Bronchial epithelial cell (primary cell): Measurements from ENCODE around the gene SLC49A4. TPM values are rescaled to one million over a fixed set of nuclear protein-coding genes. Genes with fewer than 3 reads are reported as not detected.
A peak's percentile ranks its signal among the peaks of the same experiment; 100 is the strongest.

Experiments used
- DNase-seq: peaks from one replicate; pipeline ENCODE4 v3.0.0-alpha.2; 2010; ENCODE audit warnings: low read depth
- FAIRE-seq: peaks from 2 replicates; lab custom pipeline; 2011; peaks lifted over from hg19 to GRCh38; lab: Jason Lieb, UNC
- H3K27me3 ChIP-seq: 2 replicates; pipeline ENCODE4 v1.5.1; 2011; ENCODE audit warnings: low read length; ENCODE audit not compliant: control insufficient read depth, insufficient read depth
- H3K36me3 ChIP-seq: 2 replicates; pipeline ENCODE4 v1.5.1; 2011; ENCODE audit warnings: low read length; ENCODE audit not compliant: control insufficient read depth, insufficient read depth
- H3K4me3 ChIP-seq: 2 replicates; pipeline ENCODE4 v1.5.1; 2011; ENCODE audit warnings: mild to moderate bottlenecking, low read depth, low read length, control low read depth
- total RNA-seq: library from RNA; depleted of rRNA; stranded (reverse); fragments of >200 nt; gene quantifications from 2 replicates; pipeline ENCODE4 v1.2.1, GENCODE V29; 2014
- TF ChIP-seq, protein P1 (sequence below): IDR thresholded peaks from 2 replicates; pipeline ENCODE4 v1.5.1; 2011; ENCODE audit warnings: mild to moderate bottlenecking, moderate library complexity, low read length, control low read depth, inconsistent platforms; ENCODE audit not compliant: insufficient read depth, severe bottlenecking

Gene SLC49A4
- total RNA-seq, 1 donor from 2014 or later = 21.6 TPM

DNA sequence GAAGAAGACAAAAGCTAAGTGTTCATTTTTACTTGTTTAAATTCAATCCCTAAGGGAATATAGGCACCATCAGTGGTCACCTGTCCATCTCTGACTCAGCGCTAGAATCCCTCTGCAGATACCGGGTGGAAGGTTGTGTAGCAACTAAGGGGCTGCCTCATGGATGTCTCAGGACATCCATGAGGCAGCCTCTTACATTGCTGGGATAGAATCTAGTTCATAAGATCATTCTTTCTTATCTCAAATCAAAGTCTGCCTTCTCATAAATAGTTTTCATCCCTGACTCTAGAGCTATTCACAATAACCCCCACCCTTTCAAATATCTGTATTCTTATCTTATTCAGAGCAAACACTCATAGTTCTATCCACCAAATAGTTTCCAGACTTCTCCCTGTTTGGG is 39.4 kb upstream of the SLC49A4 start:
- no peak for DNase-seq
- TF ChIP-seq, protein P1, sequence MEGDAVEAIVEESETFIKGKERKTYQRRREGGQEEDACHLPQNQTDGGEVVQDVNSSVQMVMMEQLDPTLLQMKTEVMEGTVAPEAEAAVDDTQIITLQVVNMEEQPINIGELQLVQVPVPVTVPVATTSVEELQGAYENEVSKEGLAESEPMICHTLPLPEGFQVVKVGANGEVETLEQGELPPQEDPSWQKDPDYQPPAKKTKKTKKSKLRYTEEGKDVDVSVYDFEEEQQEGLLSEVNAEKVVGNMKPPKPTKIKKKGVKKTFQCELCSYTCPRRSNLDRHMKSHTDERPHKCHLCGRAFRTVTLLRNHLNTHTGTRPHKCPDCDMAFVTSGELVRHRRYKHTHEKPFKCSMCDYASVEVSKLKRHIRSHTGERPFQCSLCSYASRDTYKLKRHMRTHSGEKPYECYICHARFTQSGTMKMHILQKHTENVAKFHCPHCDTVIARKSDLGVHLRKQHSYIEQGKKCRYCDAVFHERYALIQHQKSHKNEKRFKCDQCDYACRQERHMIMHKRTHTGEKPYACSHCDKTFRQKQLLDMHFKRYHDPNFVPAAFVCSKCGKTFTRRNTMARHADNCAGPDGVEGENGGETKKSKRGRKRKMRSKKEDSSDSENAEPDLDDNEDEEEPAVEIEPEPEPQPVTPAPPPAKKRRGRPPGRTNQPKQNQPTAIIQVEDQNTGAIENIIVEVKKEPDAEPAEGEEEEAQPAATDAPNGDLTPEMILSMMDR = no peak
- FAIRE-seq = no peak

DNA sequence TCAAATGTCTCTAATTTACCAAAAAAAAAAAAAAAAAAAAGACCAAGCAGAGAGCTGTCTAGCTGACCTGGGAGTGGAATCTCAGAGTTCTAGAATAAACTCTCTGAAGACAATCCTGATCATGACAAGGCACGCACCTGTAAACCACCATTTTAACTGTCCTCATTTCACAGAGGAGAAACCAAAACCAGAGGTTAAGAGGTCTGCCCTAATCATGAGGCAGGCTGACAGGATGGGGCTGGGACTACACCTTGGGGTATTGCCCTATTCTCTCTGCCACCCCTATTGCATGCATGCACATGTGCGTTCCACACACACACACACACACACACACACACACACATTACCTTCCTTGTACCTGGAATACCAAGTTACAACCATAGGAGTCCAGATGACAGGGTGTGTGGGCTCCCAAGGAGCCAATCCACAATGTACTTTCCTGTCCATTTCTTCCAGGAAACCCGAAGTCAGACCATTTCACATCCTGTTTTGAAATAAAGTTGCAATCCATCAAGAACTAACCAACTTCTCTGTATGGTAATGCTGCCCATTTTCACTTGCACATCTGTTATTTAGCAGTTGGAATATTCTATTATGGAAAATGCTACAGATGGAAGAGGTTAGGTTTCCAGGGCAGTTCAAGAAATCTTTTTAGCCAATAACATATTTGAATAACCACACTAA is 35.9 kb upstream of the SLC49A4 start:
- TF ChIP-seq, protein P1 = no peak
- Histone ChIP-seq H3K36me3 (peaks cover 1% of the 10 kb centered on the region), H3K4me3 (no peak overlapping the region), H3K27me3 (no peaks in the 10 kb centered on the region)
- DNase-seq (no peak), FAIRE-seq (no peak)

More for the DNA sequence above, 39.4 kb upstream of the SLC49A4 start:
- peaks cover 1% of the 10 kb centered on the region for H3K36me3 ChIP-seq
- H3K4me3 ChIP-seq = no peak overlapping the region
- no peaks in the 10 kb centered on the region for H3K27me3 ChIP-seq

DNA sequence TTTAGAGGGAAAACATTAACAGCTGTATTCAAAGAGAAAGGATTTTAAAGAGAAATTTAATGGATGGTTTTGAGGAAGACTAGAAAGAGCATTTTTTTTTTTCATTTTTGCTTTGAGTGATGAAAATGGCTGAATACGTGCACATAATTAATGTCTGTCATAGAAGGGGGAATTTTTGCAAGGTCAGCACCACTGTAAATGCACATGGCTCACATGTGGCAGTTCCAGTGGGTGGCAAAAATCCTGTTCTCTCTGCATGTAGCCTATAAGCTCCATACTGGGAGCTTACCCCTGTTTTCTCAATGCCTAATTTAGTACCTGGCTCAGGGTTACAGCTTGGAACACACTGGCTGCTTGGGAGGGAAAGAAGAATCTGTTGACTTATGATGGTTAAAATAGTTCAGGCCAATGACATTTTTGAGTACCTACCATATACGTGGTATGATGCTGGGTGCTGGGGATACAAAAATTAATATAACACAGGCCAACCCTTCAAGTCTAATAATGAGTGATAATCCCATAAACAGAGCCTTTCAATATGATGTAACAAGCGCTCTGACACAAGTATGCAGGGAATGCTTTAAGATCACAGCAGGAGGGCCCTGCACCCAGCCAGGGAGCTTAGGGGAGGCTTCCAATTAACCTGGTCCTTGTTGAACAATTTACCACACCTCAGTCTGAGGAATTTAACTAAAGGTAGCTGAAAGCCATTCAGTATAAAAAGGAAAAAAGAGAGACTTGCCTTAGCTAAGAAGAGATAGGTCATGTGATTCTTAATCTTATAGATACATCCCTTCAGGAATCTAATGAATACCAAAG is 34.2 kb upstream of the SLC49A4 start:
- no peak overlapping the region for H3K4me3 ChIP-seq
- H3K27me3 ChIP-seq = no peaks in the 10 kb centered on the region
- DNase-seq = no peak
- TF ChIP-seq, protein P1 = no peak
- no peak for FAIRE-seq
- no peaks in the 10 kb centered on the region for H3K36me3 ChIP-seq

DNA sequence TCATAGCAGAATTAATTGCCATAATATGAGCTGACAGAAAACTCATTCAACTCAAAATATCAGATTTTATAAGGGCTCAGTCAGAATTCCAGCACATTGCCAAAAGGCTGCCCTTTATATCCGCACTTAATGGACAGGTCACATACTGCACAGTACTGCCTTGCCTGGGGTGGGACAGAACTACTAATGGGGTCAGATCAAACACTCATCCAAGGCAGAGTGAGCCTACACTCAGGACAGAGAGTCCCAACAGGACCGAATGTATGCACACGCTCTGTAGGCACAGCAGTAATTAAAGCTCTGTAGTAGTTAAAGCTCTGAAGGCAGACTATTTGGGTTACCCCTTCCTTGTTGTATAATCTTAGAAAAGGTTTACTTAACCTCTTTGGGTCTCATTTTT is 28.4 kb upstream of the SLC49A4 start:
- FAIRE-seq (no peak), DNase-seq (no peak)
- TF ChIP-seq, protein P1 = no peak
- Histone ChIP-seq H3K36me3 (no peaks in the 10 kb centered on the region), H3K4me3 (no peak overlapping the region), H3K27me3 (no peaks in the 10 kb centered on the region)

DNA sequence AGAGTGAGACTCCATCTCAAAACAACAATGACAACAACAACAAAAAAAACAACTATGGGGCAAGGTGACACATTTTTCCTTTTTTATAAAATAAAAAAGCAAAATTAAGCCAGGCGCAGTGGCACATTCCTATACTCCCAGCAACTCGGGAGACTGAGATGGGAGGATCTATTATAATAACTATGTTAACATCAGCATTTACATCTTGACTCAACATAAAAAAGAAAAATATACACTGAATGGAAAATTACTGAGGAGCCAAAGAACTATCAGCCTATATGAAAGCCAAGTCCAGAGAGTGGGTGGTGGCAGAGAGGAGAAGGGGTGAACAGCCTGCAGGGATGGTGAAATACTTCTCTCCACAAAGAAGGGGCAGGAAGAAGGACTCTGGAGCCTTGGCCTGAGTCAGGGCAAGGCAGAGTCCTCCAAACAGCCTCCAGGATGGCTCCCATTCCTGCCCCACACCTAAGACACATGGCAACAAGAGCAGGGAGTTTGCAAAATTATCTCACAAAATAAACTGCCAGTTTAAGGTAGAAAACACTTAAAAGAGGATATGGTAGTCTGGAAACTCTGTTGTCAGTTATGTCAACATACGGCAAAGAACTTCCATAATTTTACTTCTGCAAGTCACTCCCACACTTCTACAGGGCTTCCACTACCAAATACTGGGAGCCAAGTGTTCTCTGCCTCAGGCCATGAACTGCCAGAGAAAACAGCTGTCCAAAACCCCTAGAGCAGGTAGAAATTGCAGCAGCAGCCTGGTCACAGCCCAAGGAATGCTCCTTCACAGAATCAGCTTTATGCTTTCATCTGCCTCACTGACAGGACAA is 27.1 kb upstream of the SLC49A4 start:
- TF ChIP-seq, protein P1 = no peak
- Histone ChIP-seq H3K4me3 (no peak overlapping the region), H3K27me3 (no peaks in the 10 kb centered on the region), H3K36me3 (no peaks in the 10 kb centered on the region)
- DNase-seq = no peak
- FAIRE-seq = peak; percentile 18
